ENCODE results near the gene TTC1. TPM values are rescaled to one million over a fixed set of nuclear protein-coding genes. Genes with fewer than 3 reads are reported as not detected.

The TTC1 gene
- total RNA-seq, 3 donors from 2014 or later (not counting 1 experiment from before 2014, with no cell fraction given), result 28.1 to 34.9 (median 33.6) TPM

DNA sequence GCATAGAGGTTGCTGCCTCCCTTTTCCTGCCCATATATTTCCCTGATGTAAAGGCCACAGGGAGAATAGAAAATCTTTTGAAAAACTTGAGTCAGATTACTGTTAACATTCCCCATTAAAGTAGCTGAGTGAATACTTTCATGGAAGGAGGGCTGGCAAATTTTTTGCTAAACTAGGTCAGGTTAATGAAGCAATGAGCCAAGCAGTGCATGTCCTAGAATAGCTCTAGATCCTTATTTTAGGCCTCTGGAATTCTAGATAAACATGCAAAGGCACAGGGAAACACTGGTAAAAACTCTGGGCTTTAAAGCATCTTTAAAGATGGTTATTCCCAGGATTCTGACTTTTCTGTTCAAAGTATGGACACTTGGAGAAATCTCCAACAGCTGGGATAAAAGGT, 27.9 kb downstream of the TTC1 start:
- Mint-ChIP-seq H3K27ac (peak overlapping the region in 1 of 2 donors; percentile 50), H3K9me3 (no peaks in the 10 kb centered on the region), H3K36me3 (no peaks in the 10 kb centered on the region), H3K4me3 (no peak overlapping the region), H3K4me1 (peaks cover 5 to 11% of the 10 kb centered on the region in 2 donors), H3K27me3 (ENCODE audit: low read depth in 2 of 2) (no peaks in the 10 kb centered on the region)
- H3K4me3 ChIP-seq (ENCODE audit: low read length), result no peak overlapping the region
- TF ChIP-seq, protein P1, sequence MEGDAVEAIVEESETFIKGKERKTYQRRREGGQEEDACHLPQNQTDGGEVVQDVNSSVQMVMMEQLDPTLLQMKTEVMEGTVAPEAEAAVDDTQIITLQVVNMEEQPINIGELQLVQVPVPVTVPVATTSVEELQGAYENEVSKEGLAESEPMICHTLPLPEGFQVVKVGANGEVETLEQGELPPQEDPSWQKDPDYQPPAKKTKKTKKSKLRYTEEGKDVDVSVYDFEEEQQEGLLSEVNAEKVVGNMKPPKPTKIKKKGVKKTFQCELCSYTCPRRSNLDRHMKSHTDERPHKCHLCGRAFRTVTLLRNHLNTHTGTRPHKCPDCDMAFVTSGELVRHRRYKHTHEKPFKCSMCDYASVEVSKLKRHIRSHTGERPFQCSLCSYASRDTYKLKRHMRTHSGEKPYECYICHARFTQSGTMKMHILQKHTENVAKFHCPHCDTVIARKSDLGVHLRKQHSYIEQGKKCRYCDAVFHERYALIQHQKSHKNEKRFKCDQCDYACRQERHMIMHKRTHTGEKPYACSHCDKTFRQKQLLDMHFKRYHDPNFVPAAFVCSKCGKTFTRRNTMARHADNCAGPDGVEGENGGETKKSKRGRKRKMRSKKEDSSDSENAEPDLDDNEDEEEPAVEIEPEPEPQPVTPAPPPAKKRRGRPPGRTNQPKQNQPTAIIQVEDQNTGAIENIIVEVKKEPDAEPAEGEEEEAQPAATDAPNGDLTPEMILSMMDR (IDR thresholded peaks at IDR 0.05), result no peak
- no peaks in the 10 kb centered on the region for H3K9me3 ChIP-seq (ENCODE audit: control insufficient read depth, insufficient read depth, low read length)
- peaks cover 52% of the 10 kb centered on the region for H3K36me3 ChIP-seq (ENCODE audit: control insufficient read depth, insufficient read depth, low read length)
- H3K4me1 ChIP-seq (ENCODE audit: control insufficient read depth, insufficient read depth, low read length), result no peaks in the 10 kb centered on the region
- DNase-seq, result no peak
- no peaks in the 10 kb centered on the region for H3K27me3 ChIP-seq (ENCODE audit: control insufficient read depth, insufficient read depth, low read length)
- no peak for ATAC-seq
- intact Hi-C loops (cut with micrococcal nuclease), result no loop called here
- no peak overlapping the region for H3K27ac ChIP-seq (ENCODE audit: low read length)

DNA sequence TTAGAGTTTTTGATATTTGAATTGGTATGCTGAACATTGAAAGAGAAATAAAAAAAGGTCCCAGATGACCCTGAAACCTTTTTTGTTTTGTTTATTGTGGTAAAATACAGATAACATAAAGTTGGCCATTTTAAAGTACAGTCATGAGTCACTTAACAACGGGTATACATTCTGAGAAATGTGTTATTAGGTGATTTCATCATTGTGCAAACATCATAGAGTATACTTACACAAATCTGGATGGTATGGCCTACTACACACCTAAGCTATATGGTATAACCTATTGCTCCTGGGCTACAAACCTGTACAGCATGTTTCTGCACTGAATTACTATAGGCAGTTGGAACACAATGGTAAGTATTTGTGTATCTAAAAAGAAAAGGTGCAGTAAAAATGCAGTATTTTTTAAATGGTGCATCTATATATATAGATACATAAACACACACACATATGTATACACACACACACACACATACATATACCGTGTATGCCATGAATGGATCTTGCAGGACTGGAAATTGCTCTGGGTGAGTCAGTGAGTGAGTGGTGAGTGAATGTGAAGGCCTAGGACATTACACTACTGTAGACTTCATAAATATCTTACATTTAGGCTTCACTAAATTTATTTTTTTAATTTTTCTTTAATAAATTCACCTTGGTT, 31.0 kb downstream of the TTC1 start:
- no peaks in the 10 kb centered on the region for H3K36me3 Mint-ChIP-seq

DNA sequence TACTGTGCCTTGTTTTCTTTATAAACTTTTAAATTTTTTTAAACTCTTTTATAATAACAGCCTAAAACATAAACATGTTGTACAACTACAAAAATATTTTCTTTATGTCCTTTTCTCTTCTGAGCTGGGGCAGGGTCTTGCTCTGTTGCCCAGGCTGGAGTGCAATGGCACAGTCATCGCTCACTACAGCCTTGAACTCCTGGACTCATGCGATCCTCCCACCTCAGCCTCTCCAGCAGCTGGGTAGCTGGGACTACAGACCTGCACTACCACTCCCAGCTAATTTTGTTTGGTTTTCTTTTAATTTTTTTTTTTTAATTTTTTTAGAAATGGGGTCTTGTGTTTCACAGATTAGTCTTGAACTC, 31.5 kb downstream of the TTC1 start:
- H3K36me3 Mint-ChIP-seq, result no peaks in the 10 kb centered on the region
- ATAC-seq (no peak), DNase-seq (no peak)
- no peaks in the 10 kb centered on the region for H3K4me1 ChIP-seq (ENCODE audit: control insufficient read depth, insufficient read depth, low read length)
- no peak overlapping the region for H3K4me3 ChIP-seq (ENCODE audit: low read length)
- H3K36me3 ChIP-seq (ENCODE audit: control insufficient read depth, insufficient read depth, low read length), result peaks cover 46% of the 10 kb centered on the region
- WGBS (ENCODE audit: insufficient coverage), result 97% methylated on average over 2 of the region's 2 CpGs
- TF ChIP-seq, protein P1 (IDR thresholded peaks at IDR 0.05), result no peak
- no peaks in the 10 kb centered on the region for H3K9me3 Mint-ChIP-seq
- no peak overlapping the region for H3K4me3 Mint-ChIP-seq
- no peaks in the 10 kb centered on the region for H3K27me3 Mint-ChIP-seq (ENCODE audit: low read depth in 2 of 2)
- H3K4me1 Mint-ChIP-seq, result no peaks in the 10 kb centered on the region
- H3K27ac Mint-ChIP-seq, result no peak overlapping the region
- H3K27me3 ChIP-seq (ENCODE audit: control insufficient read depth, insufficient read depth, low read length), result no peaks in the 10 kb centered on the region
- no peak overlapping the region for H3K27ac ChIP-seq (ENCODE audit: low read length)
- intact Hi-C loops (cut with micrococcal nuclease), result no loop called here
- no peaks in the 10 kb centered on the region for H3K9me3 ChIP-seq (ENCODE audit: control insufficient read depth, insufficient read depth, low read length)

More for the DNA sequence above, 31.0 kb downstream of the TTC1 start:
- no peak overlapping the region for H3K27ac Mint-ChIP-seq
- no peaks in the 10 kb centered on the region for H3K4me1 ChIP-seq (ENCODE audit: control insufficient read depth, insufficient read depth, low read length)
- no peaks in the 10 kb centered on the region for H3K9me3 Mint-ChIP-seq
- WGBS (ENCODE audit: insufficient coverage), result no CpG with 5 or more reads among the region's 2 CpGs
- peaks cover 49% of the 10 kb centered on the region for H3K36me3 ChIP-seq (ENCODE audit: control insufficient read depth, insufficient read depth, low read length)
- H3K27ac ChIP-seq (ENCODE audit: low read length), result no peak overlapping the region
- no peak overlapping the region for H3K4me3 ChIP-seq (ENCODE audit: low read length)
- no peaks in the 10 kb centered on the region for H3K9me3 ChIP-seq (ENCODE audit: control insufficient read depth, insufficient read depth, low read length)
- H3K27me3 ChIP-seq (ENCODE audit: control insufficient read depth, insufficient read depth, low read length), result no peaks in the 10 kb centered on the region
- H3K4me3 Mint-ChIP-seq, result no peak overlapping the region
- DNase-seq, result no peak
- H3K27me3 Mint-ChIP-seq (ENCODE audit: low read depth in 2 of 2), result no peaks in the 10 kb centered on the region
- intact Hi-C loops (cut with micrococcal nuclease), result no loop called here
- no peaks in the 10 kb centered on the region for H3K4me1 Mint-ChIP-seq
- no peak for ATAC-seq
- TF ChIP-seq, protein P1 (IDR thresholded peaks at IDR 0.05), result no peak

DNA sequence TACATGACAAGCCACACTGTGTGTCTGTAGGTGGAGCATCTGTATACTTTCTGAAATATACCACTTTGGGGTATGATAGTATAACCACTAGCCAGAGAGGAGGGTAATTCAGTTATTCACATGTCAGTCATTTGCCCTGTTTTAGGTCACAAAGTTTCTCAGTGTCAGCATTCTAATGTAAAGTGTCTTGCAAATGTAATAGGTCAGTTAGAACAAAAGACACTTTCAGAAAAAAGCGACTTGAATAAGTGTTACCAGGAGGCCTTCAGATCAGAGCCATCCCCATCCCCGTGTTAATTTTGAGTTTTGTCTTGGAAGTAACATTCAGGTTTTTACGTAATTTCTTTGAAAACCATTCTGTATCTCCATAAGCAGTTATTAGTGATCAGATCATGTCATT, 33.7 kb downstream of the TTC1 start:
- WGBS (ENCODE audit: insufficient coverage), result 100% methylated on average over 3 of the region's 3 CpGs

More for the DNA sequence above, 33.7 kb downstream of the TTC1 start:
- no peaks in the 10 kb centered on the region for H3K9me3 Mint-ChIP-seq
- Histone ChIP-seq H3K9me3 (ENCODE audit: control insufficient read depth, insufficient read depth, low read length) (no peaks in the 10 kb centered on the region), H3K27me3 (ENCODE audit: control insufficient read depth, insufficient read depth, low read length) (no peaks in the 10 kb centered on the region), H3K4me1 (ENCODE audit: control insufficient read depth, insufficient read depth, low read length) (no peaks in the 10 kb centered on the region), H3K36me3 (ENCODE audit: control insufficient read depth, insufficient read depth, low read length) (peaks cover 26% of the 10 kb centered on the region), H3K27ac (ENCODE audit: low read length) (no peak overlapping the region), H3K4me3 (ENCODE audit: low read length) (no peak overlapping the region)
- ATAC-seq (no peak), DNase-seq (no peak)
- no peak overlapping the region for H3K4me3 Mint-ChIP-seq
- intact Hi-C loops (cut with micrococcal nuclease), result no loop called here
- H3K27ac Mint-ChIP-seq, result no peak overlapping the region
- TF ChIP-seq, protein P1 (IDR thresholded peaks at IDR 0.05), result no peak
- H3K27me3 Mint-ChIP-seq (ENCODE audit: low read depth in 2 of 2), result no peaks in the 10 kb centered on the region
- no peaks in the 10 kb centered on the region for H3K4me1 Mint-ChIP-seq
- peaks cover 6% of the 10 kb centered on the region for H3K36me3 Mint-ChIP-seq

All from natural killer cell (primary cell).